Lower leg skin (tissue), 3 donors: ENCODE data around the gene ACVR1.

ENCODE experiments used
- CTCF ChIP-seq, 3 donors: fragments of 450-650 bp; IDR thresholded peaks; one replicate each; pipeline ENCODE4 v1.5.1; 2016; ENCODE audit warnings: antibody characterized with exemption in 3 of 3, mild to moderate bottlenecking in 3 of 3, moderate library complexity in 2 of 3
- POLR2A ChIP-seq, 2 donors: fragments of 450-650 bp; IDR thresholded peaks; one replicate each; pipeline ENCODE4 v1.6.1; 2016 to 2017; ENCODE audit warnings: antibody characterized with exemption in 2 of 2, mild to moderate bottlenecking in 1 of 2, moderate library complexity in 1 of 2

- TF ChIP-seq CTCF (IDR thresholded peaks at IDR 0.05) = no peak
- no peak for TF ChIP-seq POLR2A (IDR thresholded peaks at IDR 0.05)
Measured at GRCh38 chr2:157922815-157923214, 46.7 kb upstream of the ACVR1 start.
